HG02938 (cell line): ENCODE data around the gene UTP3.
A peak's percentile ranks its signal among the peaks of the same experiment; 100 is the strongest.
"Not testable (repeated sequence)": the region's sequence is repeated elsewhere in the genome, so short reads cannot be mapped to it uniquely, and the experiment has no call there.

Experiments used
- ATAC-seq: cut with Tn5 transposase; IDR thresholded peaks from one replicate; pipeline ENCODE4 v1.9.1; 2021; ENCODE audit warnings: mild to moderate bottlenecking, moderate library complexity; ENCODE audit not compliant: unreplicated experiment

UTP3 gene

DNA sequence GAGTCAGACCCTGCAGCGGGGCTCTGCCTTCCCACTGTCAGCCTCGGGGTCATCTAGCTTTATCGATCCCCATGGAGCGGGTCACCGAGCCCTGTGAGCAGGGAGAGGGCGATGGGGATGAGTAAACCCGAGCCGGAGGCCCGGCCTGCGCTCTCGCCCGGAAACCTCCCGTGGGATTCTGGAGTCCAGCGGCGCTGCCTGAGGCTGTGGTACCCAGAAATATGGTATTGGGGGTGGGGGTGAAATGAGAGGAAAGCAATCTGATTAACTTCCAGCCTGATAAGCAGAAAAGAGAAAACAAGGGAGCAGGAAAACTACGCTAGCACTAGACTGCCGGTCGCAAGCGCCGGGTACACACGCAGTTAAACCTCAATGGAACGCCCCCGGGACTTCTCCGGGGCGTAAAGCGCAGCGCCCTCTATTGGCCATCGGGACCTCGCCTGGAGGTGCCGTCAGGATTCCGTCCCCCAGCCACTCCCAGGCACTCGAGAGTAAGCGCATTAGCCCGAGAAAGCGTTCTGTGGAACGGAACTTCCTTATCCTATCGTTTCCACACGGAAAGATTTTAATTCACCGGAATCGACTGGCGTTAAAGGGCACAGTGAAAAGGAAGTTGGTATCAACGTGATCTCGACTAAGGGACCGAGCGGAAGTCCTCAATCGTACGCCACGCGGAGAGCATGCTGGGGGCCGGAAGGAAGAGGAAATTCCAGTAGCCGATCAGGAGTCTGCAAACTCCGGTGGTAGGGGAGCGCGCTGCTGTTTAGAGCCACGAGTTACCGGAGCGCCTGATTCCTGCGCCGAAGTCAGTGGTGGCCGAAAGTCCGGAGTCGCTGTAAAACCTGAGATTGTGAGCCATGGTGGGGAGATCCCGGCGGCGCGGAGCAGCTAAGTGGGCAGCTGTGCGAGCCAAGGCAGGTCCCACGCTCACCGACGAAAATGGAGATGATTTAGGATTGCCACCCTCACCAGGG lies at the start of gene UTP3:
TSS of gene UTP3 (plus strand) at position 712 of the 974 bp plus-strand sequence. CDS start at position 858, 146 bp downstream.
- ATAC-seq, result peak; percentile 95

- no peak for ATAC-seq
Observed at GRCh38 chr4:70640192-70640591, 48.1 kb upstream of the UTP3 start.

DNA sequence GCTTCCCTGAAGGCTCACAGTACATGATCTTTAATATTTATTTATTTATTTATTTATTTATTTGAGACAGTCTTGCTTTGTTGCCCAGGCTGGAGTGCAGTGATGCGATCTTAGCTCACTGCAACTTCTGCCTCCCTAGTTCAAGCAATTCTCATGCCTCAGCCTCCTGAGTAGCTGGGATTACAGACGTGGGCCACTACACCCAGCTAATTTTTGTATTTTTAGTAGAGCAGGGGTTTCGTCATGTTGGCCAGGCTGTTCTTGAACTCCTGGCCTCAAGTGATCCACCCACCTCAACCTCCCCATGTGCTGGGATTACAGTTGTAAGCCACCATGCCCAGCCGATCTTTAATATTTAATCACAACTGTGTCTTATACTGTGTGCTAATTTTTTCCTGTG lies 37.6 kb upstream of the UTP3 start:
- not testable (repeated sequence) for ATAC-seq

GRCh38 chr4:70651864-70652506 lies 36.3 kb upstream of the UTP3 start:
- ATAC-seq, result peak; percentile 51

DNA sequence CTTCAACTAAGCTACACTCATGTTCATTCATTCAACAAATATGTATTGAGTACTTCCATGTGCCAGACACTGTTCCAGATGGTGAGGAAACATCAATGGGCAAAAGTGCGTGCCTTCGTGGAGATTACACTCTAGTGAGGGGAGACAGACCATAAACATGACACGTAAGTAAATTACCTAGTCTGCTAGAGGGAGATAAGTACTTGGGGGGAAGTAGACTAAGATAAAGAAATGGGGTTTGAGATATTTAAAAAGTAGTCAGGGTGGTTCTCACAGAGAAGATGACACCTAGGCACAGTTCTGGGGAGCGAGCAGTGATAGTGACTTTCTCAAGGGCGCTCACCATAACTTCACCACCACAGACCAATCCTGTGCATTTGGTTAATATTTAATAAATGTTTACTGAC lies 33.7 kb upstream of the UTP3 start:
- ATAC-seq, result no peak

- ATAC-seq, result no peak
Observed at GRCh38 chr4:70657326-70657725, 31.0 kb upstream of the UTP3 start.

GRCh38 chr4:70658418-70658817 lies 29.9 kb upstream of the UTP3 start:
- no peak for ATAC-seq

- no peak for ATAC-seq
Observed at GRCh38 chr4:70660106-70660505, 28.2 kb upstream of the UTP3 start.

- ATAC-seq, result peak; percentile 69
Observed at GRCh38 chr4:70661309-70661922, 26.9 kb upstream of the UTP3 start.

DNA sequence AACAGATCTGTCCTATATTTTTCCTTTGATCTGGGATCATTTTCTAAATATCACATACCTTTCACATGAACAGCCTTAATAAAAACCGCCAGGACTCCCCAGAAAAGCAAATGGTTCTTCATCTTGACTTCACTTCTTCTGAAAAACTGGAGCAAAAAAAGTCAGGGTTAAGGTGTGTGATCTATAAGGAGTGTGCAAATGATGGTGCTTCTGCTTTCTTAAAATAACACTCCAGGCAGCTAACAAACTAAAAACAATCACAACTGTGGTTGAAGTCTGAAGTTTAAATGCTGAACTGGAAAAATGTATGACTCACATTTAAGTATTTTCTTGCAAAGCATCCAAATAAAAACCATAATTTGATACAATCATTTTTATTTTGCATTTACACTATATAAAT lies 22.0 kb upstream of the UTP3 start, which contains the start of gene JCHAIN:
TSS of gene JCHAIN (minus strand) at position 140 of the 400 bp plus-strand sequence. CDS start at position 122, 18 bp downstream.
- no peak for ATAC-seq

GRCh38 chr4:70667740-70668535 lies 20.4 kb upstream of the UTP3 start:
- peak; percentile 64 for ATAC-seq

DNA sequence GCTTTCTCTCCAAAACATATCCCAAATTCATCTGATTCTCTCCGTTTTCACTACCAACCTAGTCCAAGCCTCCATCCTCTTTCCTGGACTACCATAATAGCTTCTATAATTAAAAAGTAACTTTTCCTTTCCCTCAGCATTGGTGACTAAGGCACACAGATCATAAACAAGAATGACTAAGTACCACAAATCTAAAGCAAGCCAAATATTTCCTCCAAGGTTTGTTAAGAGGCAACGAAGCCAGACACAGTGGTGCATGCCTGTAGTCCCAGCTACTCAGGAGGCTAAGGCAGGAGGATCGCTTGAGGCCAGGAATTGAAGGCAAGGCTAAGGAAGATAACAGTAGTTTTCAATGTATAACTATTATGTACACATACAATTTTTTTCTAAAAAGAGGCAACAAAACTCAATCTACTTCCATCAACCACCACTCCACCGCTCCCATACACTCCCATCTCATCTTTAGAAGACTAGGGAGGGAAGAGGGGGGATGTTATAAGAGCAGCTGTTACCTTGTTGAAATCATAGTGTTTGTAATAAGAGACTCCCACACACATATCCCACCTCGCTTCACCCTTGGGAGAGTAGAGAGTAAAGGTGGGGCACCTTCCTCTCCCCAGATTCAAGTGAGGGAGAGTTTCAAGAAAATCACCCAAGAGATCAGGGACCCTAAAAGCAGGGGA lies 17.9 kb upstream of the UTP3 start:
- no peak for ATAC-seq

DNA sequence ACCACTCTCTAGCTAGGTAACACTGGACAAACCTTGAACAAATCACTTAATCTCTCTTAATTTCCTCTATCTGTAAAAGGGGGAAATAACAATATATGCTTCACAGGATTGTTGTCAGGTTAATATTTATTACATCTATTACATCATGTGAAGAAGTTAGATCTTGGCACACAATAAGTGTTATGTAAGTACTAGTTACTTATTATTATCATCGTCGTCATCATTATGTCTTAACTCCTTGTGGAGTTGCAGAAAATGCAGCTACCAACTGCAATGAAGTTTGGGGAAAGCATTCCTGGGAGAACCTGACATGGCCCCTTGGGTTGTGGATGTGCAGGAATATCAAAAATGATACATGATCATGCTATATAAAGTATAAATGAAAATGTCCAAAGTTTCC lies 17.2 kb upstream of the UTP3 start:
- ATAC-seq, result no peak

GRCh38 chr4:70674191-70674590 lies 14.1 kb upstream of the UTP3 start:
- ATAC-seq, result no peak

- no peak for ATAC-seq
Observed at GRCh38 chr4:70674731-70675130, 13.6 kb upstream of the UTP3 start.

DNA sequence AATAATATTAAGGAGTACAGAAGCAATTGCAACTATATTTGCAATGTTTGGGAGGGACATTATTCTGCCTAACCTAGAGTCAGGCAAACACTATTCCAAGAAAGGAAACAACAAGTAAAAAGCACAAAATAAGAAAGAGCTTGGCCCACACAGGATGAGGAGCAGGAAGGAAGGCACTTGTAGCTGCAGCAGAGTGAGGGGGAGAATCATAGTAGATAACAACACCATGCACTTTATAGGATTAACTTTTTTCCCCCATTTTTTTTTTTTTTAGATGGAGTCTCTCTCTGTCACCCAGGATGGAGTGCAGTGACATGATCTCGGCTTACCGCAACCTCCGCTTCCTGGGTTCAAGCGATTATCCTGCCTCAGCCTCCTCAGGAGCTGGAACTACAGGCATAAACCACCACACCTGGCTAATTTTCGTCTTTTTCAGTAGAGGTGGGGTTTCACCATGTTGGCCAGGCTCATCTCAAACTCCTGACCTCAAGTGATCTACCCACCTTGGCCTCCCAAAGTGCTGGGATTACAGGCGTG lies 11.7 kb upstream of the UTP3 start:
- ATAC-seq, result no peak

GRCh38 chr4:70678383-70678999 lies 9.8 kb upstream of the UTP3 start:
- peak; percentile 69 for ATAC-seq

- no peak for ATAC-seq
Observed at GRCh38 chr4:70680934-70681333, 7.4 kb upstream of the UTP3 start.

GRCh38 chr4:70681704-70682103 lies 6.6 kb upstream of the UTP3 start:
- peak; percentile 65 for ATAC-seq
